GM19455 (cell line): Measurements from ENCODE around the gene IFNAR1.
"Not testable (repeated sequence)": the region's sequence is repeated elsewhere in the genome, so short reads cannot be mapped to it uniquely, and the experiment has no call there.

Source experiments
- ATAC-seq: cut with Tn5 transposase; IDR thresholded peaks from one replicate; pipeline ENCODE4 v1.9.1; 2021; ENCODE audit not compliant: unreplicated experiment

Gene IFNAR1

DNA sequence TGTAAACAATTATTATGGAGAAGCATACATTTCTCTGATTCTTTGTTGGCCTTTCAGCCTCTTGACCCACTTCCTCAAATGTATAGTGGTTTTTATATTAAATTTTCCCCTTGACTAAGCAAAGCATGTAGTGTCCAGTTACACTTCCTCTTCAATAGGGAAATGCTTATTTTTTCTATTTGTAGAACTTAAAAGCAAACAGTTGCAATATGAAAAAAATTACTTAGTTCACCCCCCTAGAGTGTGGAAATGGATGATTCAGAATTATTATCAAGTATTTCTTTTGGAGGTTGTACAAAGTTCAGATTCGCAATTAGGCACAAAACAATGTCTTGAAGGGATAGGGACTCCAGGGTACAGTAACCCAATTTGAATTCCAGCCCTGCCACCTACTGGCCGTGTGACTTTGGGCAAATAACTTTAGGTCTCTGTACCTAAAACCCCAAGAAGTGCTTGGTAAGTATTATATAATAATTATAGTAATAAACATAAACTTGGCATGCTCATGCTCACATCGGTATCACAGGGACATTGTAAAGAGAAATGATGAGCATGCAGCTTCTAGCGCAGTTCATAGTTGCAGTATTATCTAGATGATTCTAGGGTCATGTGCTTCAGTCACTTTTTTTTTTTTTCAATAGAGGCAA lies 49.8 kb downstream of the IFNAR1 start:
- ATAC-seq = no peak

DNA sequence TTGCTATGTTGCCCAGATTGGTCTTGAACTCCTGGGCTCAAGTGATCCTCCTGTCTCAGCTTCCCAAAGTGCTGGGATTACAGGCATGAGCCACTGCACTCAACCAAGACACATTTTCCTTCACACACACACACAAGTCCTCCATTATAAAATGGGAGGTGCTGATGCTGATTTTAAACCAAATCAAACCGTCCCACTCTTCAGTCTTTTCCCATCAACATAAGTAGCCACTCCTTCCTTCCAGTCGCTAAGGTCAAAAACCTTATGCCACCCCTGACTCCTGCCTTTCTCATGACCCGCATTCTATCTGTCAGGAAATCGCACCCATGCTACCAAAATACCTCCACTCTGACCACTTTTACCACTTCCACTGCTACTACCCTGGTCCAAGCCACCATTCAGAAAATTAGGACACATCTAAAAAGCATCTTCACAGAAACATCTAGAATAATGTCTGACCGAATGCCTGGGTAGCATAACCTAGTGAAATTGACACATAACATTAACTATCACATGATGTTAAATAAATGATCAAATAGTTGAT lies 50.4 kb downstream of the IFNAR1 start:
- ATAC-seq = no peak

DNA sequence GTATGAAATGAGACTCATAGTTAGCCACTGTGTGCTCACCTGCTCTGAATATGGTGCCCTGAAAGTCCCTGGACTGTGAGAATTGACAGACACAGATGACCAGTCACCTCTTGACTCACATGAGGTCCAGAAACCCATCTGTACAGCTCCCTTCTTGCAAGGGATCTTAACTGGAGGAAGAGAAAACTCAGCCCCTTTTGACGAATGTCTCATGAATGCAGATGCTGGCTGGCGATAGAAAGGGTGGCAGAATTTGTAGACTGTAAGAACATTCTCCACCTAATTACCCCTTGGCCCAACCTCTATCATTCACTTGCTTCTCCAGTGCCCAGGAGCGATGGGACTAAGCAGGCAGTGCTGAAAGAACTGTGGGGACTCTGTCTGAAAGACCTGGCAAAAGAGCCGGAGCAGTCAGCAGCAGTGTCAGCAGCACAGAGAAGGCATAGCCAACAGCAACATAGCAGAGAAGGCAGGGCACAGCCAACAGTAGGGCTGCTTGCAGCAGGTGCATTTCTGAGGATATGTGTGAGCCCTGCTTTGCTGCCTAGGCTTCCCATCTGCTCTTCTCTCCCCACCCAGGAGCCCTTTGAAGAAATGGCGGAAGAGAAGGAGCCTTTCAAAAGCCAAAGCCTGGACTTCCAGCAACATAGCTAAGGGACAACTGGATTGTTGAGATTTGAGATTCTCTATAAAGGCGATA lies 52.6 kb downstream of the IFNAR1 start:
- ATAC-seq = no peak

DNA sequence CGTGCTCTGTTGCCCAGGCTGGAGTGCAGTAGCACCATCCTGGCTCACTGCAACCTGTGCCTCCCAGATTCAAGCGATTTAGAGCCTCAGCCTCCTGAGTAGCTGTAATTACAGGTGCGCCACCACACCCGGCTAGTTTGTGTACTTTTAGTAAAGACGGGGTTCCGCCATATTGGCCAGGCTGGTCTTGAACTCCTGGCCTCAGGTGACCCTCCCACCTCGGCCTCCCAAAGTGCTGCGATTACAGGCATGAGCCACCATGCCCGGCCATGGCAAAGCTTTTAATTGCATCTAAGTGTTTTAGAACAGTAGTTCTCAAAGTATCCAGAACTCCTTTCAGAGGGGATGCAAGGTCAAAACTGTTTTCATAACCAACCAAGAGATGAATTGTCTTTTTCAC lies 53.3 kb downstream of the IFNAR1 start:
- ATAC-seq = no peak

DNA sequence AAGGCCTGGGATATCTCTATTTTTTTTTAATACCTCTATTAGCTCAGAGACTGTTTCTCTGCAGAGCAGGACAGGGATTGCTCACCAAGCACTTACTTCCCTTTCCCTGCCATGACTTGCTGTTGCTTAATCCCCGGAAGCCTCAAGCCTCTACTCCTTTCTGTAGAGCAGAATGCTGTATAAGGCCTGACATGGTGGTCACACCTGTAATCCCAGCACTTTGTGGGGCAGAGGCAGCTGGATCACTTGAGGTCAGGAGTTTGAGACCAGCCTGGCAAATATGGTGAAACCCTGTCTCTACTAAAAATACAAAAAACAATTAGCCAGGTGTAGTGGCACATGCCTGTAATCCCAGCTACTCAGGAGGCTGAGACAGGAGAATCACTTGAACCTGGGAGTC lies 55.2 kb downstream of the IFNAR1 start:
- ATAC-seq = not testable (repeated sequence)

DNA sequence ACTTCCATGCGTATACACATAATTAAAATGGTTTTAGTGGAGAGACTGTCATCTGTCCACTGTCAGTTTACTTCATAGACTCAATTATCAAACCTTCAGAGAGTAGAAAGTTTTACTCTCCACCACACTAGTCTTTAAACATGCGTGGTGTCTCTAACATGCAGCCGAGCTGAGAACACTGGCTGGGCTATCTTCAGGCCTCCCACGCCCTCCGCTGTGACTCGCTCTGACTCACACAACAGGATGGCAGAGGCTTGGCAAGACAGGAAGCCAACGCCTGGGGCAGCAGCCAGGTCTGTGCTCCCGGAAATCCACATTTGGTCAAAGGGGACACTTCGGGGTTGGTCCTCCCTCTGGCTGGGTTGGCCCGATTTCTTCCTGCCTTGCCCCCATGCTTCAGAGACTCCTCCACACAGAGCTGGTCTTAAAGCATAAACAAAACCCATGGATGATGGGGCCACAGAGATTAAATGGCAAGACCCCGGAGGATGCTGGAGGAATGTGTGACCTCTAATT lies 55.8 kb downstream of the IFNAR1 start:
- ATAC-seq = peak; percentile 44

DNA sequence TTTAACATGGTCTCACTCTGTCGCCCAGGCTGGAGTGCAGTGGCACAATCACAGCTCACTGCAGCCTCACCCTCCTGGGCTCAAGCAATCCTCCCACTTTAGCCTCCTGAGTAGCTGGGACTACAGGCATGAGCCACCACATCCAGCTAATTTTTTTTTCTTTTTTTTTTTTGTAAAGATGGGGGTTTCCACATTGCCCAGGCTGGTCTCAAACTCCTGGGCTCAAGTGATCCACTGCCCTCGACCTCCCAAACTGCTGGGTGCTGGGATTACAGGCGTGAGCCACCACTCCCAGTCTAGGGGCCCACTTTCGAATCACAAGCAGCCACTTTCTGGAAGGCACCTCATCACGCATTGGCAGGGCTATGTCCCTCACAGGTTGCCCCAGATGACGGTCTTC lies 56.6 kb downstream of the IFNAR1 start:
- ATAC-seq = not testable (repeated sequence)

DNA sequence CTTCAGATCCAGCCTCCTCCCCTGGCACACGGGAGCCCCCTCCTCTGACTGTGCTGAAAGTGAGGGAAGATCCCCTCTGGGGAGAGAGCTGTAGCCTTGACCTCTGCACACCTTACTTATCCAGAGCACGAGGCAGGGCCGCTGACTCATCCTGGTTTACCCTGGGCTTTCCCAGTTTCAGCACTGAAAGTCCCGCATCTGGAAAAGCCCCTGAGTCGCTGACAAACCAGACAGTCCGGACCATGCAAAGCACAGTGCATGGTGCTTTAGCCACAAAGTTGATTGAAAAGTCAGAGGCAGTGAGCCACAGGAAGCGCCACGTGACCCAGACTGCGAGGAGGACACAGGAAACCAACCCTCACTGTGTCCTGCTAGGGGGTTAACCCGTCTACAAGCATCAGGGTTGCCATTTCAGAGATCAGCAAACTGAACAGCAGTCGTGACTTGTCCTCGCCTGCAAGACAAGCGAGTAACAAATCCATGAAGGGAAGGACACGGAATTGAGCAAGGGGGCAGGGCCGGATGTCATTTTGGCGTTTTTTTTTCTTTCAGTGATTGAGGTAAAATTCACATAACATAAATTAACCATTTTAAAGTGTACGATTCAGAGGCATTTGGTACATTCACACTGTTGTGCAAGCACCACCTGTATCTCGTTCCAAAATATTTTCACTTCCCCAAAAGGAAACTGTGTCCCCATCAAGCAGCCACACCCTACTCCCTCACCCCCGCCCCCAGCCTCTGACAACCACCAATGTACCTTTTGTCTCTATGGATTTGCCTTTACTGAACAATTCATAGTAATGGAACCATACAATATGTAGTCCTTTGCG lies 58.5 kb downstream of the IFNAR1 start:
- peak; percentile 68 for ATAC-seq

DNA sequence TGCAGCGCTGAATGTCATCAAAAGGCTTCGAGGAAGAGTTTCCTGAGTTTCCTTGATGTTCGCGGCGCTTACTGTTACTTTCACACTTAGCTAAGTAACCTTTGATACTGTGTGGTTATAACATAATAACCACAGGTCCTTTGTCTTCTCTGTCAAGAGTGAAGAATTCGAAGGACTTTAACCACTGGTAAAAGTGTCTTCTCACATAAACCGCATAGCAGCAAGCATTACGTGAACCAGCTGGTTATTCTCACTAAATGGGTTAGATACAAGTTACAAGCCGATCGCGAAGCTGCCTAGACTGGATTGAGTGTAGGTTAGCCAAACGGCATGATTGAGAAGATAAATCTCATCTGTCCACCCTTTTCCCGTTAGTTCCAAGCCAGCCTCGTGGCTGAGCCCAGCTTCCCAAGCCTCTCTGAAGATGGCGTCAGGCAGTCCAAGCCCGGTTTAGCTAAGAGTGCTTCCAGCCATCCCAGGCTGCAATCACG lies 60.1 kb downstream of the IFNAR1 start:
- ATAC-seq = no peak

DNA sequence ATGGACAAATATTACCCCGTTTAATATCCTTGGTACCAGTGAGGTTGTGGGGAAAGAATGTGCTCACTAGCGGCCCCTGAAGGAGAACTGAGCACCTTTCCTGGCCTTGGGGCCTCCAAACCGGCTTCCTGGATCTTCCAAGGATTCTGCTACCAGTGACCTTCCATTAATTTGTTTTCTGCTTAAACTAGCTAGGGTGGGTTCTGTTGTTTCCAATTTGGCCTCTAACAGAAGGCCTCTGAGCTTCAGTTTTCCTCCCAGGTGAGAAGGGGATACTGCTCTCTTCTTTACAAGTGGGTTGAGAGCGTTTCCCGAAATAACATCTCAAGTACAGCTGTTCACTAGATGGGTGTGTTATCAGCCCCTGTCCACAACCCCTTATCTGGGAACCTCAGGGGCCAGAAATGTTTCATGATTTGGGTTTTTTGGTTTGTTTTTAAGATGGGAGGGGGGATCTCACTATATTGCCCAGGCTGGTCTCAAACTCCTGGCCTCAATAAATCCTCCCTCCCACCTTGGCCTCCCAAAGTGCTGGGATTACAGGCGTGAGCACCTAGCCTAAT lies 61.5 kb downstream of the IFNAR1 start:
- no peak for ATAC-seq

DNA sequence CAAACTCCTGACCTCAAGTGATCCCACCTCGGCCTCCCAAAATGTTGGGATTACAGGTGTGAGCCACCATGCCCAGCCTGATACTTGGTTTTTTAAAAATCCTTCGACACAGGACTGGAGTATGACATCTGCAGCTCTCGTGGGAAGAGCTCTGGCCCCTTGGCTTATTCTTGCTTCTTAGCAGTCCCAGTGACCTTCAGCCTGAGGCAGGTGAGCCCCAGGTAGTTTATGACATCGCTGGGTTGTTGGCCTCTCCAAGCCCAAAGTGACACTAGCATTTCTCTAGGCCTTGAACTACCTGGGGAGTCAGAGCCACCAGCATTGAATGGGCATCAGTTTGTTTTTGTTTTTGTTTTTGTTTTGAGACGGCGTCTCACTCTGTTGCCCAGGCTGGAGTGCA lies 62.5 kb downstream of the IFNAR1 start:
- no peak for ATAC-seq

DNA sequence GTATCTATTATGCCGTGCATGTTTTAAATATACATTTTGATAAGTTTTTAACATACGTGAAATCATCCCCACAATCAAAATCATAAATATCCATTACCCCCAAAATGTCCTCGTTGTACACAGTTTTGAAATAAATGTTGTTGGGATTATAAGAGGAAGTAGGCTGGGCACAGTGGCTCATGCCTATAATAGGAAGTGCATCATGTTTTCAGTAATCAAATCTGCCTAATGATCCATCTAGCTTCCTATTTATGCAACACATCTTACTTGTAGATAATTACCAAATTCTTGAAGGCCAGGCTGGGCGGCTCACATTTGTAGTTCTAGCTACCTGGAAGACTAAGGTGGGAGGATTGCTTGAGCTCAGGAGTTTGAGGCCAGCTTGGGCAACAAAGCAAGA lies 63.4 kb downstream of the IFNAR1 start:
- no peak for ATAC-seq

DNA sequence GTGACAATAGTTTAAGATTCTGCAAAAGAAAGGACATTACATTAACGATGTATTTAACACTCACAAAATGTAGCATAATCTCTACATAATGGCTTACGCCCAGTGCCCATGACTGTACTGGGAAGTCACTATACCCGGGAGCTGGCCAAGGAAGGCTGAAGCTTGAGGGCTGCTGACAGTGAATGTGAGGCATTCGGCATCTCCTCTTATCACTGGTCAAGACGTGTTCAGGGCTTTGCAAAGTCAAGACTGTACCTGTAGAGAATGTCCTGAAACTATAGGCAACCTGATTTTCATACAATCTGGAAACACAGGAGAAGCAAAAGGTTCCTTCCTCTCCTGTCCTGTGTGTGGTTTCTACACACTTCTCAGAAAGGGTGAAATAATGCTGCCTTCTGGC lies 65.7 kb downstream of the IFNAR1 start:
- ATAC-seq = no peak

DNA sequence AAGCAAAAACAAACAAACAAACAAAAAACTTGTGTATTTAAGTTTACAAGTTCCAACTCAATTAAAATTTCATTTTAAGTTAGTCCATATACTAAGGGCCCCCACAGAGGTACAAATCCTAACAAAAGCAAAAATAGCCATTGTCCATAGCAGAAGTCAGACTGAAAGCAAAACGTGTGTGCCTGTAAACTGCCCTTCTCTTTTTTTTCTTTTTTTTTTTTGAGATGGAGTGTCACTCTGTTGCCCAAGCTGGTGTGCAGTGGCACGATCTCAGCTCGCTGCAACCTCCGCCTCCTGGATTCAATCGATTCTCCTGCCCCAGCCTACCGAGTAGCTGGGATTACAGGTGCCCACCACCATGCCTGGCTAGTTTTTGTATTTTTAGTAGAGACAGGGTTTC lies 66.9 kb downstream of the IFNAR1 start:
- no peak for ATAC-seq

DNA sequence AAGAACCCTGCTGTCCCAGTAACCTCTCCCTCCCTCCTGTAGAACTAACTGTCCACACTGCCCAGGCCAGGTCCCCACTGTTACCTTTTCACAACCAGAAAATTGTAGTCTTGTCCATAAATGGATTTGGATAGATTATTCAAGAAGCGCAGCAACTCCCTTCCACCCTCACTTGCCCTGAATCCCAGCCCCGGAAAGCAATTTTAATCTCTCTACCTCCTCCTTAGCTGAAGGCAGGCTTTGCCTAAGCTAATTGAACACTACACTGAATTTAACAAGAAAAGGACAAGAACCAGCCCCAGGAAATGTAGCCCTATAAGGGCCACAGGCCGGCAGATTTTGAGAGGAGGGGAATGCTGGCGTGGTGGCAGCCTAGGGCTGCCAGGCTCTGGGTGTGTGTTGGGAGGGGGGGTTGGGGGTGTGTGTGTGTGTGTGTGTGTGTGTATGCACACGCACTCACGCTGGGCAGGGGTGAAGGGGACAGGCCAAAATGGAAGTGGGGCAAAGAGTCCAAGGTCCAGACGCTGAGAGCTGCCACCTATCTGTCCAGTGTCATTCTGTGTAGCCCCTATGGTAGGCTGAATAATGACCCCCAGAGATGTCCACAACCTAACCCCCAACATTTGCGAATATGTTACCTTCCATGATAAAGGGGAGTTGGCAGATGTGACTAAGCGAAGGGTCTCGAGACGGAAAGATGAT lies 67.7 kb downstream of the IFNAR1 start:
- ATAC-seq = no peak

DNA sequence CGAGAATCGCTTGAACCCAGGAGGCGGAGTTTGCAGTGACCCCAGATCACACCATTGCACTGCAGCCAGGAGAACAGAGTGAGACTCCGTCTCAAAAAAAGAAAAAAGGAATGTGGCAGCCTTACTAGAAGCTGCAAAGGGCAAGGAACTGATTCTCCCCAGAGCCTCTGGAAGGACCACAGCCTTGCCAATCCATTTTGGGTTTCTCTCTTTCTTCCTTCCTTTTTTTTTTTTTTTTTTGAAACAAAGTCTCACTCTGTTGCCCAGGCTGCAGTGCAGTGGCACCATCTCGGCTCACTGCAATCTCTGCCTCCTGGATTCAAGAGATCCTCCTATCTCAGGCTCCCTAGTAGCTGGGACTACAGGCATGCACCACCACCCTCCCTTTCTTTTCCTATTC lies 68.6 kb downstream of the IFNAR1 start:
- ATAC-seq = no peak

DNA sequence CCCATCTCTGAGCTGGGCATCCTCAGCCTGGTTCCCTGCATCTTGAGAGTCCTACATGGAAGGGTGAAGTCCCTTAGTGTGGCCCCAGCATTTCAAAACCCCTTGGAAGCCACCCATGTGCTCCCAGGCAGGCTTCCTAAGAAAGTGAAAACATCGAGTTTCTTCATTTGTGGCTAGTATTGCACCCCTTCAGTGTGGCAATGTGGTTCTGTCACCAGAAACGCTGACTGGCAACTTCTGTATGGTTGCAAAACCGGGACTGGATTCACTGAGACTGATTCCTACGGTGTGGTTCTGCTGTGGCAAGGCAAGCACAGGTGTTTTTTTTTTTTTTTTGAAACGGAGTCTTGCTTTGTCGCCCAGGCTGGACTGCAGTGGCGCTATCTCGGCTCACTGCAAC lies 69.5 kb downstream of the IFNAR1 start:
- ATAC-seq = no peak

DNA sequence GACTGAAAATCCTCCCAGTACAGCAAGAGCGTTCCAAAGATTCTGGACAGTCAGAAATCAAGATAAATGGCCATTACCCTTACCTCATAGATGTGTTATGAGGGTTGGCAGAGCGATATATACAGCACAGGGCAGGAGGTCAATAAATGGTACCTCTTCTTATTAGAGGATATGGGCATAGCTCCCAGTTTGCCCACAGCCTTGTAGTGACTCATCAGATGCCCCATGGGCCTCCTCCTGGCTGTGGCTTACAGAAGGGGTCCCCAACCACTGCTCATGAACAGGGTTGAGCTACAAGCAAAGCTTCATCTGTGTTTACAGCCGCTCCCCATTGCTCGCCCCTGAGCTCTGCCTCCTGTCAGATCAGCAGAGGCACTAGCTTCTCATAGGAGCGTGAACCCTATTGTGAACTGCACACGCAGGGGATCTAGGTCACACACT lies 71.1 kb downstream of the IFNAR1 start:
- no peak for ATAC-seq

DNA sequence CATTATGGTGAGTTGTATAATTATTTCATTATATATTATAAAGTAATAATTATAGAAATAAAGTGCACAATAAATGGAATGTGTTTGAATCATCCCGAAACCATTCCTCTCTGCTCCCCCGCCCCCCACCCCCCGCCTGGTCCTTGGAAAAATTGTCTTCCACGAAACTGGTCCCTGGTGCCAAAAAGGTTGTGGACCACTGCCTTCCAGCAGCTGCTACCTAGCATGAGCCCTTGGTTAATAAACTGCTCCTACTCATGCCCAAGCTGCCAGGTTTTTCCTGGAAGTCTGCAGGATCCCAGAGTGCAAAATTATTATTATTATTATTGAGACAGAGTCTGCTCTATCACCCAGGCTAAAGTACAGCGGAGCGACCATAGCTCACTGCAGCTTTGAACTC lies 71.7 kb downstream of the IFNAR1 start:
- no peak for ATAC-seq

DNA sequence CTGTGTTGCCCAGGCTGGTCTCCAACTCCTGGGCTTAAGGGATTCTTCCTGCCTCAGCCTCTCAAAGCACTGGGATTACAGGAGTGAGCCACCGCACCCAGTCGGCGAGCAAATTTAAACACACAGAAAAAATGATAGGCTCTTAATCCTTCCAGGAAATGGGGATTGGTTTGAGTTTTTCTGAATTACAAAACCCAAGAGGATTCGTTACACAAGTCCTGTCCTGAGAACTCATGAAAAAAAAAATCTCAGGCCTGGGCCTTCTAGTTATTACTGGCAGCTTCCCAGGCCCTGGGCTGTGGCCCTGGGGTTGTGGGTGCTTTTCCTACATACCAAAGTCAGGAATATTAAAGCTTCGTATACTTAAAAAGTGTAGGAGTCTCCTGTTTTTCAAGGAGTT lies 72.2 kb downstream of the IFNAR1 start:
- no peak for ATAC-seq
